ENCODE data around the gene AK8.

Gene AK8

GRCh38 chr9:132887181-132888120, 9.4 kb upstream of the AK8 start:
- DNase-seq = no peak

GRCh38 chr9:132886334-132886725, 8.2 kb upstream of the AK8 start:
- DNase-seq = no peak

GRCh38 chr9:132885720-132886333, 7.7 kb upstream of the AK8 start:
- DNase-seq = no peak

GRCh38 chr9:132883349-132884294, 5.5 kb upstream of the AK8 start:
- no peak for DNase-seq

- DNase-seq = no peak
These were observed 4.5 kb upstream of the AK8 start for GRCh38 chr9:132882616-132883015.

- DNase-seq = peak; percentile 11
These were observed 3.7 kb upstream of the AK8 start for GRCh38 chr9:132881826-132882225.

- no peak for DNase-seq
These were observed 2.2 kb upstream of the AK8 start for GRCh38 chr9:132880324-132880661.

- peak; percentile 17 for DNase-seq
These were observed 1.6 kb upstream of the AK8 start for GRCh38 chr9:132879457-132880323.

- peak; percentile 43 for DNase-seq
These were observed 792 bp upstream of the AK8 start, which contains the start of gene SPACA9 for GRCh38 chr9:132878695-132879456. TSS of gene SPACA9 (plus strand) at chr9:132878898. CDS start at chr9:132883948, 5,050 bp downstream.

- DNase-seq = no peak
These were observed 643 bp downstream of the AK8 start for GRCh38 chr9:132877458-132877823.

GRCh38 chr9:132876849-132877248, 1.2 kb downstream of the AK8 start:
- no peak for DNase-seq

GRCh38 chr9:132875159-132875558, 2.9 kb downstream of the AK8 start:
- no peak for DNase-seq

- DNase-seq = peak; percentile 40
These were observed 4.7 kb downstream of the AK8 start for GRCh38 chr9:132873403-132873802.

- no peak for DNase-seq
These were observed 8.8 kb downstream of the AK8 start for GRCh38 chr9:132869266-132869665.

- DNase-seq = no peak
These were observed 11.2 kb downstream of the AK8 start for GRCh38 chr9:132866898-132867297.

GRCh38 chr9:132864691-132865090, 13.4 kb downstream of the AK8 start:
- no peak for DNase-seq

GRCh38 chr9:132864277-132864676, 13.8 kb downstream of the AK8 start:
- no peak for DNase-seq

- no peak for DNase-seq
These were observed 15.0 kb downstream of the AK8 start for GRCh38 chr9:132863096-132863495.

- no peak for DNase-seq
These were observed 15.6 kb downstream of the AK8 start for GRCh38 chr9:132862533-132862932.

- no peak for DNase-seq
These were observed 16.4 kb downstream of the AK8 start for GRCh38 chr9:132861666-132862065.

GRCh38 chr9:132858751-132859150, 19.3 kb downstream of the AK8 start:
- no peak for DNase-seq
